Liver (tissue), 3 donors: ENCODE results near the gene CELF1.

Experiments
- GABPA ChIP-seq, 2 donors: IDR thresholded peaks in 1 of 2; conservative IDR thresholded peaks in 1 of 2; 2 replicates each; pipeline ENCODE4 v1.6.1; 2016; ENCODE audit warnings: antibody characterized with exemption in 2 of 2, mild to moderate bottlenecking in 1 of 2, moderate library complexity in 1 of 2
- TF ChIP-seq, protein P1 (sequence below): fragments of 150-350 bp; IDR thresholded peaks from 2 replicates; pipeline ENCODE4 v1.5.1; 2017; ENCODE audit warnings: improper control_type of control experiment, low read depth, low read length; ENCODE audit not compliant: missing input control
- TF ChIP-seq, protein P2 (sequence below): IDR thresholded peaks from 2 replicates; pipeline ENCODE4 v1.6.1; 2016; ENCODE audit warnings: antibody characterized with exemption, mild to moderate bottlenecking
- TF ChIP-seq, protein P3 (sequence below): IDR thresholded peaks from 2 replicates; pipeline ENCODE4 v1.6.1; 2016; ENCODE audit warnings: antibody characterized with exemption
- donor health status: healthy.
- donor health status: healthy.

DNA sequence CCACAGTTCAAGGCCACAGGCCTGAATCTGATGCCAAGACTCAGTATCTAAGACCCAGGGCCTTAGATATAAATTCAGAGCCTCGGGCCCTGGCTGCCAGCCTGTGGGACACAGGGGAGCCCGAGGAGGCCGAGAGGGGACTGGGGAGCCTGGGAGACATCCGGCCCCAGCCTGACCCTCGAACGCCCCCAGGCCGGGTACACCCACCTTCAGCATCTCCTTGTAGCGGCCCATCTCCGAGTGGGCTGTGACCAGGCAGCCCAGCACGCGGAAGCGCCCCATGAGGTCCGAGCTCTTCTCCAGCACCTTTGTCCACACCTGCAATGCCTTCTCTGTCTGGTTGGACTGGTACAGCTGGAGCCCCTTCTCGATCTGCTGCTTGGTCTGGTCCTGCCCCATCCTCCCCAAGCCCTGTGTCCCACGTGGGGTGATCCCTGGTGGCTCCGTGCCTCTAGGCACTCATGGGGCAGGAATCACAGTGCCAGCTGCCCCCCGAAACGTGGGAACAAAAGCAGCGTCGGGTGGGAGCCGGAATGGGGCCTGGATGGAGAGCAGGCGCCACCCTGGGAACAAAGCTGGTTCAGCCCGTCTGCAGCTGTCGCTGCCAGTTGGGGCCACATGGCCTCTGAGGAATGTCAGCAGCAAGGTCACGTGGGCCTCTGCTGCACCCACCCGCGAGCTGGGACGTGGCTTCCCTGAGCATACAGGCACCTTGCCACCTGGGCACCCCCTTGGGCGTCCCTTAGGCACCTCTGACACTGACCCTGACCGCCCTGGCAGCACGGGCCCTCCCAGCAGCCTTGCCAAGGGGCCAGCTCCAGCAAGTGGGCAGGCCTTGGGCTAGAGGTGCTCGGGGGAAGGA is 104.1 kb downstream of the CELF1 start, which contains the start of gene RAPSN:
- TF ChIP-seq, protein P1, sequence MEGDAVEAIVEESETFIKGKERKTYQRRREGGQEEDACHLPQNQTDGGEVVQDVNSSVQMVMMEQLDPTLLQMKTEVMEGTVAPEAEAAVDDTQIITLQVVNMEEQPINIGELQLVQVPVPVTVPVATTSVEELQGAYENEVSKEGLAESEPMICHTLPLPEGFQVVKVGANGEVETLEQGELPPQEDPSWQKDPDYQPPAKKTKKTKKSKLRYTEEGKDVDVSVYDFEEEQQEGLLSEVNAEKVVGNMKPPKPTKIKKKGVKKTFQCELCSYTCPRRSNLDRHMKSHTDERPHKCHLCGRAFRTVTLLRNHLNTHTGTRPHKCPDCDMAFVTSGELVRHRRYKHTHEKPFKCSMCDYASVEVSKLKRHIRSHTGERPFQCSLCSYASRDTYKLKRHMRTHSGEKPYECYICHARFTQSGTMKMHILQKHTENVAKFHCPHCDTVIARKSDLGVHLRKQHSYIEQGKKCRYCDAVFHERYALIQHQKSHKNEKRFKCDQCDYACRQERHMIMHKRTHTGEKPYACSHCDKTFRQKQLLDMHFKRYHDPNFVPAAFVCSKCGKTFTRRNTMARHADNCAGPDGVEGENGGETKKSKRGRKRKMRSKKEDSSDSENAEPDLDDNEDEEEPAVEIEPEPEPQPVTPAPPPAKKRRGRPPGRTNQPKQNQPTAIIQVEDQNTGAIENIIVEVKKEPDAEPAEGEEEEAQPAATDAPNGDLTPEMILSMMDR, result no peak
- TF ChIP-seq, protein P2, sequence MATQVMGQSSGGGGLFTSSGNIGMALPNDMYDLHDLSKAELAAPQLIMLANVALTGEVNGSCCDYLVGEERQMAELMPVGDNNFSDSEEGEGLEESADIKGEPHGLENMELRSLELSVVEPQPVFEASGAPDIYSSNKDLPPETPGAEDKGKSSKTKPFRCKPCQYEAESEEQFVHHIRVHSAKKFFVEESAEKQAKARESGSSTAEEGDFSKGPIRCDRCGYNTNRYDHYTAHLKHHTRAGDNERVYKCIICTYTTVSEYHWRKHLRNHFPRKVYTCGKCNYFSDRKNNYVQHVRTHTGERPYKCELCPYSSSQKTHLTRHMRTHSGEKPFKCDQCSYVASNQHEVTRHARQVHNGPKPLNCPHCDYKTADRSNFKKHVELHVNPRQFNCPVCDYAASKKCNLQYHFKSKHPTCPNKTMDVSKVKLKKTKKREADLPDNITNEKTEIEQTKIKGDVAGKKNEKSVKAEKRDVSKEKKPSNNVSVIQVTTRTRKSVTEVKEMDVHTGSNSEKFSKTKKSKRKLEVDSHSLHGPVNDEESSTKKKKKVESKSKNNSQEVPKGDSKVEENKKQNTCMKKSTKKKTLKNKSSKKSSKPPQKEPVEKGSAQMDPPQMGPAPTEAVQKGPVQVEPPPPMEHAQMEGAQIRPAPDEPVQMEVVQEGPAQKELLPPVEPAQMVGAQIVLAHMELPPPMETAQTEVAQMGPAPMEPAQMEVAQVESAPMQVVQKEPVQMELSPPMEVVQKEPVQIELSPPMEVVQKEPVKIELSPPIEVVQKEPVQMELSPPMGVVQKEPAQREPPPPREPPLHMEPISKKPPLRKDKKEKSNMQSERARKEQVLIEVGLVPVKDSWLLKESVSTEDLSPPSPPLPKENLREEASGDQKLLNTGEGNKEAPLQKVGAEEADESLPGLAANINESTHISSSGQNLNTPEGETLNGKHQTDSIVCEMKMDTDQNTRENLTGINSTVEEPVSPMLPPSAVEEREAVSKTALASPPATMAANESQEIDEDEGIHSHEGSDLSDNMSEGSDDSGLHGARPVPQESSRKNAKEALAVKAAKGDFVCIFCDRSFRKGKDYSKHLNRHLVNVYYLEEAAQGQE, result no peak
- TF ChIP-seq GABPA (IDR thresholded peaks at IDR 0.05 in 1 of 2, conservative IDR thresholded peaks at IDR 0.05 in 1 of 2), result no peak
- TF ChIP-seq, protein P3, sequence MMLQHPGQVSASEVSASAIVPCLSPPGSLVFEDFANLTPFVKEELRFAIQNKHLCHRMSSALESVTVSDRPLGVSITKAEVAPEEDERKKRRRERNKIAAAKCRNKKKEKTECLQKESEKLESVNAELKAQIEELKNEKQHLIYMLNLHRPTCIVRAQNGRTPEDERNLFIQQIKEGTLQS, result no peak
